GM12878 (cell line): ENCODE results near the gene HIF1AN. TPM values are rescaled to one million over a fixed set of nuclear protein-coding genes. Genes with fewer than 3 reads are reported as not detected.

ENCODE experiments used
- ATAC-seq: fragments of 200-7000 bp; cut with Tn5 transposase; 3 replicates; pipeline ENCODE4 v1.9.1; 2020; ENCODE audit warnings: mild to moderate bottlenecking, moderate library complexity
- BruUV-seq: library from RNA; stranded (reverse); fragments of 400-500 nt; replicated peaks from 2 replicates; lab custom pipeline; 2021; lab: Mats Ljungman, UMichigan
- CTCF ChIA-PET: fragments of 300-600 bp; sonication (Branson Sonifier 250); formaldehyde crosslinking; extraction: SDS; loops from one replicate; lab custom pipeline; 2021; ENCODE audit warnings: inconsistent platforms; lab: Yijun Ruan, JAX
- POLR2A ChIA-PET: fragments of 350-600 bp; formaldehyde crosslinking; extraction: SDS; loops from one replicate; lab custom pipeline; 2021; ENCODE audit warnings: inconsistent platforms; lab: Charles Lee
- RAD21 ChIA-PET: fragments of 300-600 bp; sonication (Branson Sonifier 250); formaldehyde crosslinking; loops from one replicate; lab custom pipeline; 2023; ENCODE audit warnings: antibody characterized with exemption; ENCODE audit not compliant: unreplicated experiment; lab: Charles Lee
- SMC1A ChIA-PET: fragments of 300-600 bp; sonication (Branson Sonifier 250); formaldehyde crosslinking; loops from one replicate; lab custom pipeline; 2023; ENCODE audit not compliant: unreplicated experiment, uncharacterized antibody; lab: Charles Lee
- DNase-seq: peaks from one replicate; pipeline ENCODE4 v3.0.0-alpha.2; 2011; ENCODE audit warnings: low read depth, low spot score
- FAIRE-seq: peaks from 3 replicates; lab custom pipeline; 2011; peaks lifted over from hg19 to GRCh38; lab: Jason Lieb, UNC
- H2AFZ ChIP-seq: 2 replicates; pipeline ENCODE4 v1.6.0; 2011; ENCODE audit warnings: low read depth, low read length, control low read depth; ENCODE audit not compliant: control insufficient read depth
- H3K27ac ChIP-seq: 2 replicates; pipeline ENCODE4 v1.5.1; 2011; ENCODE audit warnings: control low read depth; ENCODE audit not compliant: control insufficient read depth, insufficient read depth
- H3K27me3 ChIP-seq, 2 experiments: replicated peaks in 1 of 2; 2 replicates each; pipeline versions ENCODE4 v1.6.0 to v1.6.1; 2011; ENCODE audit warnings: low read length in 1 of 2; ENCODE audit not compliant: control insufficient read depth in 2 of 2, insufficient read depth in 2 of 2
- H3K36me3 ChIP-seq, 2 experiments: 2 replicates each; pipeline ENCODE4 v1.5.1; 2011; ENCODE audit warnings: low read length in 1 of 2; ENCODE audit not compliant: control insufficient read depth in 2 of 2, insufficient read depth in 2 of 2
- H3K4me1 ChIP-seq: 2 replicates; pipeline ENCODE4 v1.6.1; 2011; ENCODE audit warnings: mild to moderate bottlenecking, low read length, moderate library complexity, mixed read lengths; ENCODE audit not compliant: control insufficient read depth, insufficient read depth
- H3K4me2 ChIP-seq: 2 replicates; pipeline ENCODE4 v1.6.0; 2011; ENCODE audit warnings: control low read depth; ENCODE audit not compliant: control insufficient read depth, insufficient read depth
- H3K4me3 ChIP-seq: fragments of 200-600 bp; sonication (generic); 2 replicates; pipeline ENCODE4 v1.5.1; 2016
- H3K79me2 ChIP-seq: 2 replicates; pipeline ENCODE4 v1.6.0; 2011; ENCODE audit warnings: low read length; ENCODE audit not compliant: control insufficient read depth, insufficient read depth
- H3K9ac ChIP-seq: 2 replicates; pipeline ENCODE4 v1.8.0; 2011; ENCODE audit warnings: low read length, control low read depth, mixed read lengths; ENCODE audit not compliant: control insufficient read depth, insufficient read depth
- H3K9me3 ChIP-seq: replicated peaks from 3 replicates; pipeline ENCODE4 v1.5.1; 2011; ENCODE audit warnings: mild to moderate bottlenecking, low read length; ENCODE audit not compliant: control insufficient read depth, insufficient read depth
- H4K20me1 ChIP-seq: 2 replicates; pipeline ENCODE4 v1.6.0; 2011; ENCODE audit not compliant: control insufficient read depth, insufficient read depth
- CBX5 ChIP-seq: sonication (generic); IDR thresholded peaks from 2 replicates; pipeline ENCODE4 v1.6.1; 2016; ENCODE audit warnings: low read depth, moderate library complexity, mild to moderate bottlenecking, inconsistent platforms
- FOXM1 ChIP-seq: IDR thresholded peaks from 2 replicates; pipeline ENCODE4 v1.6.1; 2012; ENCODE audit warnings: low read depth, mild to moderate bottlenecking, inconsistent platforms, low read length, moderate library complexity
- IKZF2 ChIP-seq, 2 experiments: fragments of 450-650 bp; IDR thresholded peaks; 2 replicates each; pipeline ENCODE4 v1.6.1; 2017; ENCODE audit warnings: mild to moderate bottlenecking in 2 of 2, moderate library complexity in 2 of 2
- MXI1 ChIP-seq: fragments of 150-350 bp; IDR thresholded peaks from 2 replicates; pipeline ENCODE4 v1.6.1; 2011; ENCODE audit warnings: low read depth, mild to moderate bottlenecking, inconsistent platforms, low read length, improper control_type of control experiment
- PBX3 ChIP-seq: IDR thresholded peaks from 2 replicates; pipeline ENCODE4 v1.6.1; 2011; ENCODE audit warnings: mild to moderate bottlenecking, low read depth, low read length, moderate library complexity; ENCODE audit not compliant: insufficient replicate concordance
- RUNX3 ChIP-seq: IDR thresholded peaks from 2 replicates; pipeline ENCODE4 v1.6.1; 2012; ENCODE audit warnings: low read length, inconsistent platforms
- SMAD5 ChIP-seq: IDR thresholded peaks from 2 replicates; pipeline ENCODE4 v1.6.1; 2016; ENCODE audit warnings: antibody characterized with exemption, low read depth
- SPI1 ChIP-seq: IDR thresholded peaks from 2 replicates; pipeline ENCODE4 v1.6.1; 2011; ENCODE audit warnings: low read depth, mild to moderate bottlenecking, low read length, moderate library complexity, borderline replicate concordance; ENCODE audit not compliant: insufficient read depth
- SREBF1 ChIP-seq: IDR thresholded peaks from 2 replicates; pipeline ENCODE4 v1.6.1; 2012; ENCODE audit warnings: mild to moderate bottlenecking, low read length
- TARDBP ChIP-seq: IDR thresholded peaks from 2 replicates; pipeline ENCODE4 v1.6.1; 2016; ENCODE audit warnings: borderline replicate concordance
- TCF12 ChIP-seq: IDR thresholded peaks from 2 replicates; pipeline ENCODE4 v1.6.1; 2011; ENCODE audit warnings: low read depth, mild to moderate bottlenecking, low read length
- USF1 ChIP-seq: IDR thresholded peaks from 2 replicates; pipeline ENCODE4 v1.6.1; 2011; ENCODE audit warnings: borderline replicate concordance, low read depth, mild to moderate bottlenecking, moderate library complexity, mixed read lengths, low read length; ENCODE audit not compliant: insufficient read depth; ENCODE audit errors: extremely low read length
- WRNIP1 ChIP-seq: IDR thresholded peaks from 2 replicates; pipeline ENCODE4 v1.6.1; 2011; ENCODE audit warnings: low read depth, low read length, improper control_type of control experiment, borderline replicate concordance
- ZBTB4 ChIP-seq: fragments of 450-650 bp; formaldehyde crosslinking; IDR thresholded peaks from 2 replicates; pipeline ENCODE4 v1.4.0; 2022; ENCODE audit warnings: mild to moderate bottlenecking, moderate library complexity
- WGBS: methylation state at CpG from one replicate; pipeline ENCODE4 v1.1.6; 2016; ENCODE audit warnings: low lambda C conversion rate; ENCODE audit not compliant: insufficient replicate concordance, insufficient coverage; ENCODE audit errors: missing lambda C conversion rate; 5-methylcytosine and 5-hydroxymethylcytosine counted together
- in situ Hi-C: fragments of 300-500 bp; cut with MboI; formaldehyde crosslinking; loops from 9 replicates; pipeline ENCODE4 v1.14.3; 2018; ENCODE audit warnings: mixed read lengths
- intact Hi-C: fragments of 100-400 bp; cut with micrococcal nuclease; formaldehyde crosslinking; loops from one replicate; pipeline ENCODE4 v1.14.2; 2022; ENCODE audit not compliant: unreplicated experiment
- polyA plus RNA-seq, 11 experiments: library from polyadenylated mRNA; depleted of rRNA in 4 of 11; unstranded in 6 of 11; stranded (reverse) in 5 of 11; fragments of >200 nt; fragmentation: Nextera tagmentation in 4 of 11; fragmentation: Illumina TruSeq in 1 of 11; extraction: Ambion mirVana in 4 of 11; extraction: Trizol in 1 of 11; gene quantifications; 1 replicate in 1 of 11; 2 replicates in 10 of 11; pipeline versions ENCODE4 v1.2.1 to v1.2.3, GENCODE V29; 2011 to 2016; ENCODE audit warnings: inconsistent platforms in 2 of 11, missing spikeins in 2 of 11, low read depth in 1 of 11
- total RNA-seq, 4 experiments: library from RNA; depleted of rRNA in 3 of 4; stranded (reverse); fragments of >200 nt in 3 of 4; fragmentation: Illumina TruSeq in 1 of 4; extraction: Trizol in 1 of 4; gene quantifications; 2 replicates each; pipeline versions ENCODE4 v1.2.1 to v1.2.3, GENCODE V29; 2013 to 2021

The HIF1AN gene
- total and polyA plus RNA-seq, 10 of the 15 experiments (the other 5 are each of a cell fraction or from before 2014, with no cell fraction given), result 1.9 to 37.2 (median 15.2) TPM

- Histone ChIP-seq H3K79me2 (no peaks in the 10 kb centered on the region), H2AFZ (no peak overlapping the region), H3K9me3 (no peaks in the 10 kb centered on the region), H3K4me2 (no peak overlapping the region), H3K4me1 (no peaks in the 10 kb centered on the region), H3K4me3 (no peak overlapping the region), H3K36me3 (no peaks in the 10 kb centered on the region), H3K27me3 (peaks cover 1 to 5% of the 10 kb centered on the region in 2 experiments; a peak in 2 of 4 replicates), H3K9ac (no peak overlapping the region), H3K27ac (no peak overlapping the region), H4K20me1 (peaks cover 3% of the 10 kb centered on the region)
- ChIA-PET POLR2A (no interaction called here), RAD21 (no interaction called here), SMC1A (no interaction called here), CTCF (interaction anchor here (1.1 kb wide), 1 partner anchor 14 kb away, joined by 4 read pairs; no protein-coding TSS in a partner anchor)
- 25% methylated on average over 5 of the region's 5 CpGs for WGBS
- no TSS peak for BruUV-seq
- intact Hi-C loops (no loop called here), in situ Hi-C loops (no loop called here)
- ATAC-seq (no peak), FAIRE-seq (no peak), DNase-seq (no peak)
- TF ChIP-seq CBX5 (no peak), USF1 (no peak), TARDBP (no peak), SREBF1 (no peak), FOXM1 (no peak), WRNIP1 (no peak), IKZF2 (IDR thresholded peaks at IDR 0.05) (no peak), PBX3 (no peak), SPI1 (no peak), SMAD5 (no peak), RUNX3 (no peak), ZBTB4 (CRISPR knock-in tag) (no peak), TCF12 (no peak), MXI1 (no peak)
Measured at GRCh38 chr10:100576282-100576635, 40.5 kb downstream of the HIF1AN start.
